GM18526 (cell line): ENCODE measurements around the gene TCF4.

Experiments used
- POLR2A ChIP-seq: IDR thresholded peaks from 3 replicates; pipeline ENCODE4 v1.6.1; 2011; ENCODE audit not compliant: insufficient read length; ENCODE audit errors: extremely low read depth

The TCF4 gene

GRCh38 chr18:55283309-55283708 is 304.7 kb downstream of the TCF4 start:
- no peak for TF ChIP-seq POLR2A

DNA sequence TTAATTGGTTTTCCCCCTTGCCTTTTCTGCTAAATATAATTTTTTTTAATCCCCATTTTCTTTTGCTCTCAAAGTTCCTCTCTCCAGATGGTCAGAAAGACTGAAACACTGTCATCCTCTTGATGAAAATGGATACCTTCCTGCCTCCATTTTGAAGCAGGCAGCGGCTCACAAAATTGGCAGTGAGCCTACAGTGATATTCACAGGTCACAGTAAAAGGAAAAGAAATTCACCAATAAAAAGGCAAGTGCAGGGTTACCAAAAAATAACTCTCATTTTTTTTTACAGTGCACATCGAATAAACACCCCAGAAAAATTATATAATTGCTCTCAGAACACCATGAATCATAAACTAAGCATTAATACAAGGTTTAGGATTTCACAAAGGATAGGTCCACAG is 307.5 kb downstream of the TCF4 start:
- no peak for TF ChIP-seq POLR2A

DNA sequence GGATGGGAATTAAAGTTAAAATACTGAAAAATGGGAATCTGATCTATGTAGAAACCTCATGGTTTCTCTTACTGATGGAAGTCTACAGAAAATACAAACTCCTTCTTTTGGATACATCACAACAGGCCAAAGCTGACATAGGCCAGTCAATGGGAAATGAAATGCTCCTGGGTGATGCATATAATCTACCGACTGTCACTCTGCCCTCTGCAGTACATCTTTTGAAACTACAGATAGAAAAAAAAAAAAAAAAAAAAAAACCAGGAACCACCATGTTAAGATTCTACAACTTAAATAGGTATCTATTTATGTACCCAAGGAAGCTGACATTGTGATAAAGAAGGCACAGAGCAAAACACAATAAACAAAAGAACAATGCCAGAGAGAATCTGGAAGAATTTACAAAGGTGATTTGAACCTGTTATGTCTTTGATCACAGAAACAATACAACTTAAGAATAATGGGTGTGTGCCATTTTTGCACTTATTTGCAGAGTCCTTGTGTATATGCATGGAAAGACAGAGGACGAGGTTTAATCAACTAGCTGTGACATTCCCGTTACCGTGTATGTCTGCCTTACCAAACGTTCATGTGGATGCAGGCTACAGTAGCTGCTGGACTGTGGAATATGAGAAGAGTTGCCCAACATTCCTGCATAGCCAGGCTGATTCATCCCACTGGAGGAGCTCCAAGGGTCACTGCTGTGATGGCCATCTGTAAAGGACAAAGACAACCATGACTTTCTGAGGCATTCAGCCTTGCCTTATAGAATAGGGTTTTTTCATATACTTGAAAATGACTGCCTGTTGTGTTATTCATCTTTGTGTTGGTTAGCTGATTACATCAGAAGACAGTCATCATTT is 312.7 kb downstream of the TCF4 start:
- no peak for TF ChIP-seq POLR2A

DNA sequence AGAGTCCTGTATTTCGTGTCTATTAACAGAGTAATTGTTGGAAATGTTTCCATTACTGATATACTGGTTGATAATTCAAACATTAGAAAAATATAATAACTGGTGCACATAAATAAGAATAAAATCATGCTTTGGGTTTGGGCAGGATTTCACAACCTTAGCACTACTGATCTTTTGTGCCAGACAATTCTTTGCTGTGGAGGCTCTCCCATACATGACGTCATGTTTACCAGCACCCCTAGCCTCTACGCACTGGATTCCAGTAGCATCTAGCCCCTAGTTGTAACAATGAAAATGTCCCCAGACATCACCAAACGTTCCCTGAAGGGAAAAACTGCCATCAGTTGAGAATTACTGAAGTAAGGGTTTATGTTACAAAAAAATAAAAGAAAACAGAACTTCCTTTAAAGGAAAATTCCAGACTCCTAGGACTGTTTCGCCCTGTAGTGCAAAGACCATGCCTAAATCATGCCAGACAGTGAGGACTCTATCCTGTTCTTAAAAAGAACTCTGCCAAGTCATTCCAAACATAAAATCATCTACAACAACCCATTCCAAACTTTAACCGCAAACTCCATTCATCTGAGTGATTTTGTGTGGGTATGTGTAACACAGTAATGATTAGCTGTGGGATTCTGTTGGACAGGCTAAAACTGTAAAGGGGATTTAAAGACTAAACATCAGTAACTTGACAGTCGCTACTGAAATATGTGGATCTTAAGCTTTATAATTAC is 315.3 kb downstream of the TCF4 start:
- no peak for TF ChIP-seq POLR2A

- TF ChIP-seq POLR2A, result no peak
These were observed 318.4 kb downstream of the TCF4 start for GRCh38 chr18:55269622-55270021.

GRCh38 chr18:55268628-55269275 is 319.2 kb downstream of the TCF4 start:
- no peak for TF ChIP-seq POLR2A

DNA sequence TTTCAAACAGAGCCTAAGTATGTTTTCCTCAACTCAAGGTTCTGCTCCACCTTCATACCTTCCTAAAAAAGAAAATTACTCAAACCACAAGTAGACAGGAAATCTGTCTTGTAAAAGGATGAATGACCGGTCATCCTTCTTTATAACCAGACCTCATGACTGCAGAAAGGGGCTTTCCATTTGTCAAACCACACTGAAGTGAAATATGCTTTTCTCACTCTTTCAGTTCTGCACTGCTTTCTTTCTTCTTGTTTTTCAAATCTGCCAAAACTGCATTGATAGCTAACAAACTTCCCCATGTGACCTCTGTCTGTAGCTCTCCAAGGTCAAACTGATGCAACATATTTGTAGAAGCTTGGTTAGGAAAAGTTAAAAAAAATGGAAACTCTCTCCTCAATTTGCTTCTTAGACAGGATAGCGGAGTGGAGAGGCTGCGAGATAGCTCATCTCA is 319.8 kb downstream of the TCF4 start:
- TF ChIP-seq POLR2A, result no peak

- TF ChIP-seq POLR2A, result no peak
These were observed 321.0 kb downstream of the TCF4 start for GRCh38 chr18:55266981-55267380.

DNA sequence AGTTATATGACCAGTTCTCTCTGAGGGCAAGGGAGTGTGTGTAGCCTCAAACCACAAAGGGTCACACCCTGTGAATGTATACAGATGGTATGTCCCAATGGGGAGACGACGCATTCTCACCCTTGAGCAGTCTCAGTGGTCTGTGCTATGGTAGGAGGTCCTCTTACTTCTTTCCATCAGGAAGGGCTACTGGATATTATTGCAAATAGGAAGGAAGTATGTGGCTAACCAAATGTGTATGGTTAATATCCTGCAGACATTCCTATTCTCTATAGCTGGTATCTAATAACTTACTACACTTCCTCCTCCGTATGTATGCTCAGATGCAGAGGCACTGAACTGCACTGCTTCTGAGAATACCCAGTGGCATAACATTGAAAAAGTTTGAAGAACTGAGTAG is 322.0 kb downstream of the TCF4 start:
- no peak for TF ChIP-seq POLR2A

DNA sequence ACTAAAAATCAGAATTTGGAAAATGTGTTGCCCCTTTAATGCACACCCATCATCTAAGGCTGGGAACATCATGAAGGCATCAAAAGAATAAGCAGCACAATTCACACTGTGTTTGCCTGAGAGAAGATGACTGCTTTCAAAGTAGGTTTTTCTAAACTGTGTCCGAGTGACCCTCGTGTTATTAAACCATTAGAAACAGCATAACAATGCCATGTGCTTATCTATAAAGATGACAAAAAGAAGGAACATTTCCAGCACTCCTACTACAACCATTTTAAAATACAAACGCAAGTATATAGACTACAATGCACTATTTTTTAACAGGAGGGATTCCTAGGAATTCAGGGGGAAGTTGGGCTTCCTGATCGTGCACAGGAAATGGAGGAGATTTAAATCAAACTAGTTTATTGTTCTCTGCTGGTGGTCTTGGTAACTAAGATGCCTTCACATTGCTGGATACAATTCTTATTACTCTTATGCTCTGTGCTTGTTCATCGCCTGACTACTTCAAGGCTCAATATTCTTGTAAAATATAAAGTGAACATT is 322.8 kb downstream of the TCF4 start:
- no peak for TF ChIP-seq POLR2A

GRCh38 chr18:55264108-55264507 is 323.9 kb downstream of the TCF4 start:
- no peak for TF ChIP-seq POLR2A

- no peak for TF ChIP-seq POLR2A
These were observed 325.9 kb downstream of the TCF4 start for GRCh38 chr18:55262021-55262560.

DNA sequence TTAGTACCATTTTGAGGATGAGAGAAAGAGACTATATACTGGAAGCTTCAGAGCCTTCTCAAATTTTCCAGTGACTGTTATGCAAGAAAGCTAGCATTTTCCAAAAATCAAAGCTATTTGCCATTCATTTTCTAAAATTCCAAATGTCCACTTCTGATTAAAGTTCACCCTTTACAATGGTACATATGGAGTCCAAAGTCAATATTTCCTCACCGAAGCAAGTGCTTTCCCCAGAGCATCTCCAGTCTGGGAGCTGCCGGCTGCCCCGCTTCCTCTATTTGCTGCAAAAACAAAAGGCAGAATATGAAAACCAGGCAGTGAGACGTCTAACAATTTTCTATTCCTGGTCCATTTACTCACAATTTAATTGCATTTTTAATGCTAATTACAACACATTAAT is 326.7 kb downstream of the TCF4 start:
- no peak for TF ChIP-seq POLR2A

DNA sequence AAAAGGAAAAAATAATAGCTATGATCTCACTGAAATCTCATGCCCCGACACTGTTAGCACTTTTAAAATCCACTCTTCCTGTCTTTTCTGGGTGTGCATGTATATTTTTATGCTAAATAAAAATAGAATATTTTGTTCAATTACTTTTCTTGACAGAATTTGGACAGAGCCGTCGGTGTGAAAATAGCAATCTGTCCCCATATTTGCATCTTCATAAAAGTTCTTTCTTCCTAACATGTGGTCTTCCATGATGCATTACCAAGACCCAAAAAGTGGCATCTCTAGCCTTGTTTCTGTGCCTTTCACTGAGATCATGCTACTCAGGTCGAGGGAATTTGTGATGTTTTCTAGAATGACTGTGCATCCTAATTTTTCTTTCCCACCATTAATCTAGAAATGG is 329.9 kb downstream of the TCF4 start:
- no peak for TF ChIP-seq POLR2A

DNA sequence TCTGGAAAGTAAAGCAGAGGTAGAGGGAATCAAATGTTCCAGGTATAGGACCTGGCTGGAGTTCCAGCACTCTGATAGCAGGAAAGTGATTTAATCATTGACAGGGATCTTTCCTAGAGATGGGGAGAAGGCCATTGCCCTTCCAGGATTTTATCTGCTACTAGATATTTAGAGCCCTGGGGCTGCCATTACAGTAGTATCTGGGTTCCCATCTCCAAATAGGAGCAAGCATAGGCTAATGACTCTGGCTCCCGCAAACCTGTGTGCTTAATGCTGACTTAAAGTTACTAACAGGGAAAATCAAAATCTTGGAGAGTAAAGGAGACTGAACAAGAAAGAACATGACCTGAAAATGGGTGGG is 331.1 kb downstream of the TCF4 start:
- no peak for TF ChIP-seq POLR2A

GRCh38 chr18:55256226-55256928 is 331.6 kb downstream of the TCF4 start:
- no peak for TF ChIP-seq POLR2A
